GM19324 (cell line): ENCODE measurements around the gene PSMC4.

Experiments
- ATAC-seq: cut with Tn5 transposase; IDR thresholded peaks from one replicate; pipeline ENCODE4 v1.9.1; 2021; ENCODE audit warnings: mild to moderate bottlenecking, moderate library complexity; ENCODE audit not compliant: unreplicated experiment, low FRiP score

Gene PSMC4

GRCh38 chr19:39970675-39971379 is at the start of gene PSMC4:
PSMC4 (plus strand) TSS chr19:39971165; CDS start chr19:39971203, 38 bp downstream.
- ATAC-seq = peak; percentile 97

GRCh38 chr19:39923862-39924261 is 47.1 kb upstream of the PSMC4 start:
- ATAC-seq = no peak

DNA sequence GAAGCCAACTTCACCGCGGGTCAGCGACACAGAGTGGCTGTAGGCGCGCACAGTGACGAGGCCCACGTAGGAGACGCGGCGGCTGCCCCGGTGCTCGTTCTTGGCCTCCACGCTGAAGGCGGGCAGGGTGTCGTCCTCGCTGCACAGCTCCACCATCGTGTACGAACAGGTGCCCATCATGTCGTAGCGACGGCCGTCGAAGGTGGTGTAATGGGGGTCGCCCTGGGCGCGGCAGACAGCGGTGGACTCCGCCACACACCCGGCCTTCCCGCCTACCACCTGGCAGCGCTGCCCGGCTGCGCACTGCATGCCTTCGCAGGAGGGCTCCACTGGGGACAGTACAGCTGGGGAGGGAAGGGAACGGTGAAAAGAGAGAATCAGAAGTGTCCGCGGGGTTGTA is 46.6 kb upstream of the PSMC4 start:
- ATAC-seq = no peak

- ATAC-seq = no peak
Observed at GRCh38 chr19:39924952-39925351, 46.0 kb upstream of the PSMC4 start.

DNA sequence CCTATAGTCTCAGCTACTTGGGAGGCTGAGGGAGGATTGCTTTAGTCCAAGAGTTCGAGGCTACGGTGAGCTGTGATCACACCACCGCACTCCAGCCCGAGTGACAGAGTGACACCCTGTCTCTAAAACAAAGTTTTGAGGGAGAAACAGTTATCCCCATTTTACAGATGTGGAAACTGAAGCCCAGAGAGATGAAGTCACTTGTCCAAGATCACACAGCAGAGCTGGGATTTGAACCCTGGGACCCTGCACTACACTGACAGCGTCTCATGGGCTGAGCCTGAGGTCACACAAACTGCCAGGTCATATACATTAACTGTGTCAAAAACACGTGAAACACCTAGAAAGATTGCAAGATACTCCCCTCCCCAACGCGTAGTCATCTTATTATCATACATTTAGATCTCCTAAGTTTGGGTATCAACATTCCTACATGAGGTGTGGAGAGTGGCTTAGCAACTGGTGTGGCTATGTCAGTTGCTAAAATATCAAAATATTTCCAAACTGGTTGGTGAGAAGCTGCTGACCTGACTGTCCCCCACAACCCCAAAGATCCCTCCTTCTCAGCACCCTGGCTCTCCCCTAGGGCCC is 44.7 kb upstream of the PSMC4 start:
- ATAC-seq = no peak

- ATAC-seq = no peak
Observed at GRCh38 chr19:39927076-39927475, 43.9 kb upstream of the PSMC4 start.

GRCh38 chr19:39927524-39928356 is 43.2 kb upstream of the PSMC4 start:
- ATAC-seq = no peak

DNA sequence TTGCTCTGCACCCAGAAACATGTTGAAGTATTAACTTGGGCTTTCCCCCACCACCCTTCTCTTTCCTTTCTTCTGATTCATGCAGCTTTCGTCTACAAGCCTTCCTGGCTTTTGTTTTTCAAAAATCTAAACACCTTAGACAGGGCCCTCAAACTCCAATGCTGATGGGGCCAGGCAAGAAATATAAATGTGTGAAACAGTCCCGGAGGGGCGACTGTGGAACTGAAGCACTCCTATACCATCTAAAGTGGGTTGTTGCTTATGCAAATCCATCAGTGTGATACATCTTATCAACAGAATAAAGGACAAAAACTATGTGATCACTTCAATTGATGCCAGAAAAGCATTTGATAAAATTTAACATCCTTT is 42.6 kb upstream of the PSMC4 start:
- ATAC-seq = no peak

GRCh38 chr19:39929750-39930149 is 41.2 kb upstream of the PSMC4 start:
- ATAC-seq = no peak

DNA sequence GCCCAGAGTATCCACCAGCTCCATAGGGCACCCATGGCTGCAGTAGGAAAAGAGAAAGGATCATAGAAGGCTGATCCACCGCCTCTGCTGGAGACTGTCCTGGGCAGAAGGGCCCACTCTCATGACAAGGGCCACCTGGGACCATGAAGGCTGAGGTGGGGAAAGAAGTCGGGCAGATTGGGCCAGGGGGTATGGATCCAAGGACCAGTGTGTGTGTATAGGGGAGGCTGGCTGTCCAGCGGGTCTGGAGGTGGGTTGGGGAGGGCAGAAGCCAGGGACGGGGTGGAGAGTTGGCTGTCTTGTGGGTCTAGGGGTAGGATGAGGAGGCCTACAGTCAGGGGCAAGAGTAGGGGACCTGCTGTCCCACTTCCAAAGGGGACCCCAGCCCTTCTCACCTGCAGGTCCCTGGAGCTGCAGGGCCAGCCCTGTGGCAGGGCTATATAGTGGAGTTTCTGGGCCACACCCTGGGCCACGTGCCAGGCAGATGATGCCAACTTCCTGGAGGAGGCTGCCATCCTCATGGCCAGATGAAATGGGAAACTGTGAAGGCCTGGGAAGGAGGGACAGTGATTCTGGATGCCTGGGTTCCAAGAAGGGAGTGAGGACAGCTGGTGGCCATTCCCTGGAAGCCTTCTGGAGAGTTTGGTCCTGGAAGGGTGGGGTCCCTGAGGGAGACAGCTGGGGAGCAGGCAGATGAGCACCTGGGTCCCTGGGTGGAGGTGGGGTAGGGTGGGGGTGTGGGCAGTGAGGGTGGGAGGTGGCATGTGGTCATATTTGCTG is 36.2 kb upstream of the PSMC4 start, which contains the start of gene FCGBP:
Gene FCGBP (minus strand): TSS at position 51 of the 780 bp plus-strand sequence.
- no peak for ATAC-seq

DNA sequence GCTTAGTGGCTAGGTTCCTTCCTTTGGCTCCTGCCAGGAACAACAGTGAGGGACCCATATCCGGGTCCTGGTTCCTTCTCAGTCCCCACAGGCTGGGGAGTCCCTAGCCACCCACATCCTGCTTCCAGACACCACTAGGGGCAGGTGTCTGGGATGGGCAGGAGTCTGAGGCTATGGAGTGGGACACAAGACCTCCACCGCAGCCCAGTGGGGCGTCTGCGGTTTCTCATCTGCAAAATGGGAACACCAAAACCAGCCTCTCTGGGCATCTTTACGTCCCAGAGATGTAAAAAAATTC is 35.7 kb upstream of the PSMC4 start:
- no peak for ATAC-seq

DNA sequence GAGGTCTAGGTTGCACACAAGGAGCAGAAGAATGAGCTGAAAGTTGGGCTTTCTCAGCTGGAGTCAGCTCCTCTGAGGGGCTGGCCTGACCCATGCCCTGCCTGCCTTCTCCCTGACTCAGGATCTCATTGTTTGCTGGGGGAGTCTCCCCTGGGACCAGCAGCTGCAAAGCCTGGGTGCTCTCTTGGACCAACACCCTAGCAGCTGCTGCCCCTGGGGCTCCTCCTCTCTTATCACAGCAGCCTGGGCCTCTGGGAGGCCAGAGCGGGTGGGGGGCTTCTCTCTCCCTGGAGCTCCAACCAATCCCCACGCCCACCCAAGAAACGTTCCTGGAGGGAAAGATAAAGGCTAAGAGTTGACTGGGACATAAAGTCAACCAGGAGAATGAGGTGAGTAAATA is 34.9 kb upstream of the PSMC4 start:
- no peak for ATAC-seq

- no peak for ATAC-seq
Observed at GRCh38 chr19:39936622-39937021, 34.3 kb upstream of the PSMC4 start.

DNA sequence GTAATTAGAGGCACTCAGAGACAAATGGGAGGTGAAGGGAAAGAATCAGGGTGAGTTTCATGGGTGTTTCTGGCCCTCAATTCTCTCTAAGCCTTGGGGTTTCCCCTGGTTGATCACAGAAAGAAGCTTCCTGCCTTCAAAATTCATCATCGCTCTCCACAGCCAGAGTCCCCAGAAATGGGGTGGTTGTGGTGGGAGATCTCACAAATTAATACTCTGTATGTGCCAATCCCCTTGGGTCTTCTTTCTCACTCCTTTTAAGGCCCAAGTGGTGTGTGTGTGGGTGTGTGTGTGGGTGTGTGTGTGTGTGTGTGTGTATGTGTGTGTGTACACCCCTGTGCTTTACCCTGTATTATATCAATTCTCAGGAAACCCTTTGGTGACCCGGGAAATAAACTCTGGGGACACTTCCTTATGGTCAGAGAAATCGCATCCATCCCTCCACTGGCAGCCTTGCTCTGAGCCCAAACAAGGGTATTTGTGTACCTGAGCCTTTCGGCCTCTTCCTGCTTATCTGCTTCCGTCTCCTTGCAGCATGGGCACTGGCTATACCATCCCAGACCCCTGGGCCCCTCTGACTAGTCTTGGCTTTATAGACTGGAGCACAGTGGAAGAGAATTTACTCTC is 33.8 kb upstream of the PSMC4 start:
- no peak for ATAC-seq

- no peak for ATAC-seq
Observed at GRCh38 chr19:39937787-39938186, 33.2 kb upstream of the PSMC4 start.

- ATAC-seq = no peak
Observed at GRCh38 chr19:39939556-39939955, 31.4 kb upstream of the PSMC4 start.

DNA sequence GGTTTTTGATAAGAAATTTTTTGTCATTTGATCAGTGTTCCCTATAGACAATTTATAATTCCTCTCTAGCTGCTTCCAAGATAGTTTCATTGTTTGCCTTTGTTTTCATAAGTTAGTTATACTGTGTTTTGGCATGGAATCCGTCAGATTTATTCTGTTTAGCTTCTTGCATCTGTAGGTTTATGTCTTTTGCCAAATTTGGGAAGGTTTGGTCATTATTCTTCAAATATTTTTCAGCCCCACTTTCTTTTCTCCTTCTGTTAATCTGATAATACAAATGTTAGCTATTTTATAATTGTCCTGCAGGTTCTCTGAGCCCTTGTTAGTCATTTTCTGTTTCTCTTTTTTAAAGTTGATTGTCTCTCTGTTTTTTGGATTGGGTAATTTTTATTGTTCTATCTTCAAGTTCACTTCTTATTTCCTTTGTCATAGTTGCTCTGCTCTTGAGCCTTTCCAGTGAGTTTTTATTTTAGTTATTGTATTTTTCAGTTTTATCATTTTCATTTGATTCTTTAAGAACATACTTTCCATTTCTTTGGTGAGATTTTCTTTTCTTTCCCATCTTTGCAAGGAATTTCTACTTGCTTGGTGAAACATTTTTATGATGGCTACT is 30.6 kb upstream of the PSMC4 start:
- no peak for ATAC-seq

DNA sequence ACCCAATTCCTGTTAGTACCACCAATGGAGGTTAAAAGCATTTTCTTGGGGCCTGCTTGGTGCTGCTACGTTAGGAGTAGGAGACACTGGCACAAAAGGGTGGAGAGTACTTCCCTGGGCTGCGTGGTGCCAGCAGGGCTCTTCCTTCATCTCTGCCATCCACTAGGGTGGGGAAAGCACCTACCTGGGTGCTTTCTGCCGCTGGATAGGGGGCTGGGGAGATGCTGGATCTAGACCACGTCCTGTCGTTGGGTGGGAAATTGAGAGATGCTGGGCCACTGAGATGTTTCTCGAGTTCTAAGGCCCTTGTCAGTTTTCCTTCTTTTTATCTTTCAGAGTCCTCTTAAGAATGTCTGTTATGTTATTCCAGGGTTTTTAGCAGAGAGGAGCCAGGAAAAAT is 29.8 kb upstream of the PSMC4 start:
- ATAC-seq = no peak

- ATAC-seq = peak; percentile 55
Observed at GRCh38 chr19:39941615-39942365, 29.2 kb upstream of the PSMC4 start.
